ENCODE results near the gene TNFSF10. TPM values are rescaled to one million over a fixed set of nuclear protein-coding genes. Genes with fewer than 3 reads are reported as not detected.

The TNFSF10 gene
- total and polyA plus RNA-seq, 12 donors: 15.3 to 518 (median 56.9) TPM

- intact Hi-C loops (cut with DNase I): no loop called here
These were observed 23.5 kb upstream of the TNFSF10 start for GRCh38 chr3:172546628-172547214.

GRCh38 chr3:172546105-172546504, 22.9 kb upstream of the TNFSF10 start:
- Histone ChIP-seq H3K4me3 (no peak overlapping the region), H3K27ac (peak overlapping the region in 1 of 5 donors; percentile 18), H3K9me3 (replicated peaks in 1 of 3) (no peaks in the 10 kb centered on the region), H3K36me3 (replicated peaks in 1 of 2) (no peaks in the 10 kb centered on the region), H3K27me3 (no peaks in the 10 kb centered on the region), H3K4me1 (replicated peaks in 1 of 2) (peaks cover 25 to 33% of the 10 kb centered on the region in 2 donors)
- TF ChIP-seq, protein P1, sequence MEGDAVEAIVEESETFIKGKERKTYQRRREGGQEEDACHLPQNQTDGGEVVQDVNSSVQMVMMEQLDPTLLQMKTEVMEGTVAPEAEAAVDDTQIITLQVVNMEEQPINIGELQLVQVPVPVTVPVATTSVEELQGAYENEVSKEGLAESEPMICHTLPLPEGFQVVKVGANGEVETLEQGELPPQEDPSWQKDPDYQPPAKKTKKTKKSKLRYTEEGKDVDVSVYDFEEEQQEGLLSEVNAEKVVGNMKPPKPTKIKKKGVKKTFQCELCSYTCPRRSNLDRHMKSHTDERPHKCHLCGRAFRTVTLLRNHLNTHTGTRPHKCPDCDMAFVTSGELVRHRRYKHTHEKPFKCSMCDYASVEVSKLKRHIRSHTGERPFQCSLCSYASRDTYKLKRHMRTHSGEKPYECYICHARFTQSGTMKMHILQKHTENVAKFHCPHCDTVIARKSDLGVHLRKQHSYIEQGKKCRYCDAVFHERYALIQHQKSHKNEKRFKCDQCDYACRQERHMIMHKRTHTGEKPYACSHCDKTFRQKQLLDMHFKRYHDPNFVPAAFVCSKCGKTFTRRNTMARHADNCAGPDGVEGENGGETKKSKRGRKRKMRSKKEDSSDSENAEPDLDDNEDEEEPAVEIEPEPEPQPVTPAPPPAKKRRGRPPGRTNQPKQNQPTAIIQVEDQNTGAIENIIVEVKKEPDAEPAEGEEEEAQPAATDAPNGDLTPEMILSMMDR (IDR thresholded peaks at IDR 0.05): no peak
- no peak for TF ChIP-seq POLR2A (IDR thresholded peaks at IDR 0.05)
- intact Hi-C loops (cut with DNase I): no loop called here
- WGBS, 4 donors: 77 to 86% (median 80%) methylated on average over 3 of the region's 3 CpGs
- DNase-seq: no peak

More at GRCh38 chr3:172546628-172547214, 23.5 kb upstream of the TNFSF10 start:
- no peak for DNase-seq
- H3K4me3 ChIP-seq: no peak overlapping the region
- H3K27me3 ChIP-seq: no peaks in the 10 kb centered on the region
- TF ChIP-seq POLR2A (IDR thresholded peaks at IDR 0.05): no peak
- TF ChIP-seq, protein P1 (IDR thresholded peaks at IDR 0.05): no peak
- no peaks in the 10 kb centered on the region for H3K9me3 ChIP-seq (replicated peaks in 1 of 3)
- peak overlapping the region in 2 of 5 donors; percentile 18 to 28 for H3K27ac ChIP-seq
- peaks cover 21 to 28% of the 10 kb centered on the region in 2 donors for H3K4me1 ChIP-seq (replicated peaks in 1 of 2)
- H3K36me3 ChIP-seq (replicated peaks in 1 of 2): no peaks in the 10 kb centered on the region

DNA sequence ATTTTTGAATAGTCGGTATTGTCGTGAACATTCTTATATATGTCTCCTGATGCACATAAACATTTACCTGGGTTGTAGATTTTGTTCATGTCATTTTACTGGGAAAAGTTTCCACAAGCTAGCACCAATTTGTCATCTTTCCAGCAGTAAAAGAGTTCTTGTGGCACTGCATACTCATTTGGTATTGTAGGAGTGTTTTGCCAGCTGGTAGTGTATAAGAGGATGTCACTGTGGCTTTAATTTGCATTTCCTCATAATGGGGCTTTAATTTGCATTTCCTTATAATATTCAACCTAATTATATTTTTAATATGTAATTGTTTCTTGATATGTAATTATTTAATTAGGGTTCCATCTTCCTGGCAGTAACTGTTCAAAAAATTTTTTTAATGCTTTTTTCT, 21.2 kb upstream of the TNFSF10 start:
- DNase-seq: no peak
- 91 to 98% (median 92%) methylated on average over 2 of the region's 2 CpGs for WGBS, 4 donors
- Histone ChIP-seq H3K9me3 (replicated peaks in 1 of 3) (no peaks in the 10 kb centered on the region), H3K27me3 (no peaks in the 10 kb centered on the region), H3K4me3 (no peak overlapping the region), H3K36me3 (replicated peaks in 1 of 2) (no peaks in the 10 kb centered on the region), H3K4me1 (replicated peaks in 1 of 2) (peaks cover 30 to 33% of the 10 kb centered on the region in 2 donors), H3K27ac (no peak overlapping the region)
- intact Hi-C loops (cut with DNase I): no loop called here
- TF ChIP-seq, protein P1 (IDR thresholded peaks at IDR 0.05): no peak
- TF ChIP-seq POLR2A (IDR thresholded peaks at IDR 0.05): no peak

- no peaks in the 10 kb centered on the region for H3K9me3 ChIP-seq (replicated peaks in 1 of 3)
- TF ChIP-seq, protein P1 (IDR thresholded peaks at IDR 0.05): no peak
- TF ChIP-seq POLR2A (IDR thresholded peaks at IDR 0.05): no peak
- intact Hi-C loops (cut with DNase I): no loop called here
- no peak for DNase-seq
- H3K4me1 ChIP-seq (replicated peaks in 1 of 2): peaks cover 29 to 30% of the 10 kb centered on the region in 2 donors
- H3K4me3 ChIP-seq: no peak overlapping the region
- H3K27ac ChIP-seq: no peak overlapping the region
- 85 to 91% (median 88%) methylated on average over 2 of the region's 2 CpGs for WGBS, 4 donors
- no peaks in the 10 kb centered on the region for H3K27me3 ChIP-seq
- no peaks in the 10 kb centered on the region for H3K36me3 ChIP-seq (replicated peaks in 1 of 2)
These were observed 20.7 kb upstream of the TNFSF10 start for GRCh38 chr3:172543884-172544283.

All from adrenal gland (tissue), 12 donors.